ENCODE data around the gene FAU.

Gene FAU

GRCh38 chr11:65078151-65078550 is 43.8 kb downstream of the FAU start:
- DNase-seq (ENCODE audit: low read depth) = peak; percentile 46

- no peak for DNase-seq (ENCODE audit: low read depth)
Measured at GRCh38 chr11:65077451-65077850, 44.5 kb downstream of the FAU start.

- no peak for DNase-seq (ENCODE audit: low read depth)
Measured at GRCh38 chr11:65072631-65072966, 49.3 kb downstream of the FAU start.

- DNase-seq (ENCODE audit: low read depth) = no peak
Measured at GRCh38 chr11:65071907-65072630, 49.9 kb downstream of the FAU start.
